NB4 (cell line): Measurements from ENCODE around the gene METTL3.

Experiments used
- MYC ChIP-seq: IDR thresholded peaks from 2 replicates; pipeline ENCODE4 v1.6.1; 2011; ENCODE audit warnings: low read depth, low read length
- POLR2A ChIP-seq: IDR thresholded peaks from 2 replicates; pipeline ENCODE4 v1.6.1; 2011; ENCODE audit warnings: mild to moderate bottlenecking; ENCODE audit not compliant: insufficient read length; ENCODE audit errors: extremely low read depth
- TF ChIP-seq, protein P1 (sequence below): IDR thresholded peaks from one replicate; pipeline ENCODE4 v1.5.1; 2012; ENCODE audit warnings: low read depth, low read length
- TF ChIP-seq, protein P2 (sequence below): IDR thresholded peaks from 2 replicates; pipeline ENCODE4 v1.6.1; 2011; ENCODE audit warnings: low read depth, low read length

DNA sequence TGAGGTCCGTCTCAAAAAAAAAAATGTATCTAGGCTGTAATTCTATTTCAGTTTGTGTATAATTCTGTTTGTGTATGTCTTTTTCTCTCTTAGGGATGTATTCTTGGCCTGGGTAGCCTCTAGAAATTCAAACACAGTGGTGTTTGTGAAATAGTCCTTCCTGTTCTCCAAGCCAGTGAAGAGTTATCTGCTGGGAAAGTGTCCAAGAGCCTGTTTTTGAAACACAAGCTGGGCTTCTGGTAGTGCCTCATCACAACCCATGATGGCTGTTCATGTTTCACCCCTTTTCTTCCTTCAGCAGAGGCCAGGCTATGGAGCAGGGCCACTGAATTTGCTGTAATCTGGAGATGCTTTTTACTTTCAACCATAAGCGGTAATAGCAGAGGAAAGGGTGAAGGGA lies 14.7 kb downstream of the METTL3 start:
- TF ChIP-seq, protein P1, sequence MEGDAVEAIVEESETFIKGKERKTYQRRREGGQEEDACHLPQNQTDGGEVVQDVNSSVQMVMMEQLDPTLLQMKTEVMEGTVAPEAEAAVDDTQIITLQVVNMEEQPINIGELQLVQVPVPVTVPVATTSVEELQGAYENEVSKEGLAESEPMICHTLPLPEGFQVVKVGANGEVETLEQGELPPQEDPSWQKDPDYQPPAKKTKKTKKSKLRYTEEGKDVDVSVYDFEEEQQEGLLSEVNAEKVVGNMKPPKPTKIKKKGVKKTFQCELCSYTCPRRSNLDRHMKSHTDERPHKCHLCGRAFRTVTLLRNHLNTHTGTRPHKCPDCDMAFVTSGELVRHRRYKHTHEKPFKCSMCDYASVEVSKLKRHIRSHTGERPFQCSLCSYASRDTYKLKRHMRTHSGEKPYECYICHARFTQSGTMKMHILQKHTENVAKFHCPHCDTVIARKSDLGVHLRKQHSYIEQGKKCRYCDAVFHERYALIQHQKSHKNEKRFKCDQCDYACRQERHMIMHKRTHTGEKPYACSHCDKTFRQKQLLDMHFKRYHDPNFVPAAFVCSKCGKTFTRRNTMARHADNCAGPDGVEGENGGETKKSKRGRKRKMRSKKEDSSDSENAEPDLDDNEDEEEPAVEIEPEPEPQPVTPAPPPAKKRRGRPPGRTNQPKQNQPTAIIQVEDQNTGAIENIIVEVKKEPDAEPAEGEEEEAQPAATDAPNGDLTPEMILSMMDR = no peak
- no peak for TF ChIP-seq POLR2A
- TF ChIP-seq, protein P2, sequence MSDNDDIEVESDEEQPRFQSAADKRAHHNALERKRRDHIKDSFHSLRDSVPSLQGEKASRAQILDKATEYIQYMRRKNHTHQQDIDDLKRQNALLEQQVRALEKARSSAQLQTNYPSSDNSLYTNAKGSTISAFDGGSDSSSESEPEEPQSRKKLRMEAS = no peak
- no peak for TF ChIP-seq MYC
